Testis (tissue), 3 donors: ENCODE results near the gene TWIST2. TPM values are rescaled to one million over a fixed set of nuclear protein-coding genes. Genes with fewer than 3 reads are reported as not detected.

Source experiments
- DNase-seq: peaks from one replicate; pipeline ENCODE4 v3.0.0-alpha.2; 2019
- H3K27ac ChIP-seq, 2 donors: fragments of 200-600 bp; sonication (generic); one replicate each; pipeline ENCODE4 v1.5.1; 2019
- H3K27me3 ChIP-seq: fragments of 200-600 bp; sonication (generic); one replicate; pipeline ENCODE4 v1.5.1; 2019
- H3K36me3 ChIP-seq: fragments of 200-600 bp; sonication (generic); one replicate; pipeline ENCODE4 v1.5.1; 2017; ENCODE audit warnings: low read depth; ENCODE audit errors: missing control alignments
- H3K4me1 ChIP-seq: fragments of 200-600 bp; sonication (generic); one replicate; pipeline ENCODE4 v1.5.1; 2019
- H3K4me3 ChIP-seq, 2 donors: fragments of 200-600 bp; sonication (generic); one replicate each; pipeline ENCODE4 v1.5.1; 2017 to 2019
- H3K9me3 ChIP-seq: fragments of 200-600 bp; sonication (generic); one replicate; pipeline ENCODE4 v1.5.1; 2017
- POLR2A ChIP-seq: fragments of 450-650 bp; IDR thresholded peaks from one replicate; pipeline ENCODE4 v1.6.1; 2017; ENCODE audit warnings: antibody characterized with exemption, mild to moderate bottlenecking, moderate library complexity
- WGBS, 2 donors: methylation state at CpG; one replicate each; pipeline ENCODE4 v1.1.5; 2018; 5-methylcytosine and 5-hydroxymethylcytosine counted together
- intact Hi-C: fragments of 100-400 bp; cut with DNase I; formaldehyde crosslinking; loops from one replicate; pipeline ENCODE4 v1.15.1; 2023; ENCODE audit warnings: low total_unique reads
- polyA plus RNA-seq: library from polyadenylated mRNA; stranded (reverse); fragments of 350-450 nt; fragmentation: Illumina TruSeq; extraction: RNeasy Lipid Tissue Mini Kit (QIAGEN cat#74804); gene quantifications from one replicate; pipeline ENCODE4 v1.2.3, GENCODE V29; 2014; ENCODE audit warnings: low read depth, low replicate concordance; ENCODE audit not compliant: insufficient read depth
- total RNA-seq, 2 donors: library from RNA; depleted of rRNA; stranded (reverse); fragments of >200 nt; gene quantifications; one replicate each; pipeline ENCODE4 v1.2.3, GENCODE V29; 2016
- TF ChIP-seq, protein P1 (sequence below), 3 experiments: fragments of 450-650 bp in 2 of 3; fragments of 200-600 bp in 1 of 3; sonication (generic) in 1 of 3; IDR thresholded peaks; one replicate each; pipeline ENCODE4 v1.5.1; 2016 to 2019; ENCODE audit warnings: antibody characterized with exemption in 3 of 3, mild to moderate bottlenecking in 2 of 3, moderate library complexity in 1 of 3

TWIST2 gene
- total and polyA plus RNA-seq, 3 donors from 2014 or later, result 5.0 to 11.3 (median 10.3) TPM

DNA sequence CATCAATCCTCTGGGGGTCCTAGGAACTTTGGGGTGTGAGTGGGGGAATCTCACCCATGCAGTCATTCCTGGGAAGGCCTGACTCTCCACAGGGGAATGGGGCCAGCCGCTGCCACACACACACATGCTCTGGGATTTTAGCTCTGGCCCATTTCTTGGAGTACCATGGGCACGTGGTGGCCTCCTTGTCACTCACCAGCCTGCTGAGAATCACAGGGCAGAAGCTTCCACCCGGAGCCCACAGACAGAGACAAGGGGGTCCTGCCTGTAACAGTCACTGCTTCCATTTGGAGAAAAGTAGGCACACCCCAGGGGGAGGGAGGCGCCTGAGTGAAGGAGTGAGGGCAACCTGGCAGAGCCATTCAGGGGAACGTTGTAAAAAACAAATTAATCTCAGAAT lies 48.8 kb downstream of the TWIST2 start:
- intact Hi-C loops, result no loop called here
- Histone ChIP-seq H3K4me1 (peaks cover 12% of the 10 kb centered on the region), H3K27ac (no peak overlapping the region), H3K9me3 (no peaks in the 10 kb centered on the region), H3K4me3 (no peak overlapping the region), H3K27me3 (no peaks in the 10 kb centered on the region), H3K36me3 (no peaks in the 10 kb centered on the region)
- no peak for DNase-seq
- 67 to 83% methylated on average over 4 to 5 of the region's 5 CpGs for WGBS, 2 donors
- TF ChIP-seq, protein P1, sequence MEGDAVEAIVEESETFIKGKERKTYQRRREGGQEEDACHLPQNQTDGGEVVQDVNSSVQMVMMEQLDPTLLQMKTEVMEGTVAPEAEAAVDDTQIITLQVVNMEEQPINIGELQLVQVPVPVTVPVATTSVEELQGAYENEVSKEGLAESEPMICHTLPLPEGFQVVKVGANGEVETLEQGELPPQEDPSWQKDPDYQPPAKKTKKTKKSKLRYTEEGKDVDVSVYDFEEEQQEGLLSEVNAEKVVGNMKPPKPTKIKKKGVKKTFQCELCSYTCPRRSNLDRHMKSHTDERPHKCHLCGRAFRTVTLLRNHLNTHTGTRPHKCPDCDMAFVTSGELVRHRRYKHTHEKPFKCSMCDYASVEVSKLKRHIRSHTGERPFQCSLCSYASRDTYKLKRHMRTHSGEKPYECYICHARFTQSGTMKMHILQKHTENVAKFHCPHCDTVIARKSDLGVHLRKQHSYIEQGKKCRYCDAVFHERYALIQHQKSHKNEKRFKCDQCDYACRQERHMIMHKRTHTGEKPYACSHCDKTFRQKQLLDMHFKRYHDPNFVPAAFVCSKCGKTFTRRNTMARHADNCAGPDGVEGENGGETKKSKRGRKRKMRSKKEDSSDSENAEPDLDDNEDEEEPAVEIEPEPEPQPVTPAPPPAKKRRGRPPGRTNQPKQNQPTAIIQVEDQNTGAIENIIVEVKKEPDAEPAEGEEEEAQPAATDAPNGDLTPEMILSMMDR (IDR thresholded peaks at IDR 0.05), result no peak
- no peak for TF ChIP-seq POLR2A

DNA sequence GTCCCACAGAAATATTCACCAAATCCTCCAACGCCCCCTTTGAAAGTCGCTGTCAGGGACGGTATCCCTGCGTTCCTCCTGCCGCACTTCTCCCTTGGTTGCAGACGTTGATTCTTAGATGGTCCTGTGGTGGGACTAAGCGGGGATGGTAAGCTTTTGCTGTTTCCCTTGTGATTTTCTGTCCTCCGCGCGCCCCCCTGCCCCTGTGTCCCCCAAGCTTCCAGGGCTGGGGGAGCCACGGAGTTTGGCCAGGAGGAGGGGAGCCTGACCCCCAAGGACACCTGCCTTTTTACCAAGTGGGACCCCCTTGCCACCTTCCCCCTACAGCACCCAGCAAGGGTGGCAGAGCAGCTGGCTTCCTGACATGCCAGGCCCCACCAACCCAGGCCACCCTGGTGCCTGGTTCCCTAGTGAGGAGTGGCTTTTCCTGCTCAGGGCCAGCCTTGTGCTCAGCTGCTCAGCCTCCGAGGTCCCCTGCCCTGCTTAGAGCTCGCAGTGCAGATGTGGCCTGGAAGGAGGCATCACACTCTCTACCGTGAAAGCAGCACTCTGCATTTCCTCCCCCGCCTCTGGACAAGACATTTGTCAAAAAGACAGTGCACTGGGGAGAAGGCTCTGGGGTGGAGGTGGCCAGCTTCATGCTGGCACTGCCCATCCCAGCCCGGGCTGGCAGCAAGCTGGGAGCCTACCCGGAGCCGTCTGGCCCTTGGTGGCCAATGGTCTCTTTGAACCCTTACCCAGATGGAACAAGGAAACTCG lies 49.4 kb downstream of the TWIST2 start:
- WGBS, 2 donors, result 90 to 94% methylated on average over 15 to 19 of the region's 19 CpGs

DNA sequence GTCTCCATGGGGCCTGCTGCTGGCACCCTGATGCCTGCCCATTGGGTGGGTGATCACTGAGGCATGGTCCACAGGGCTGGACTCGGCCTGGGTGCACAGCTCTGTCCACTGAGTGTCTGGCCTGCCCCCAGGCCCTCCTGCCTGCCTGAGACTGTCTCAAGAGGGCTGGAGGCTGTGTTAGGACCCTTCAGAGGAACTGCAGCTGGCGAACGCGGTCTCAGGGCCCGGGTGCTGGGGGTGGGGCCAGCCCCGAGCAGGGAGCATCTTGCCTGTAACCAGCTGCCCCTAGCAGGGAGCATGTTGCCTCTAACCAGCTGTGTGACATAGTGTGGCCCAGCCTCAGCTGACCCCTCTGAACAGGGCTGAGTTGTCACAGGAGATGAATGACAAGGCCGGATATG lies 50.0 kb downstream of the TWIST2 start:
- no peaks in the 10 kb centered on the region for H3K9me3 ChIP-seq
- peaks cover 11% of the 10 kb centered on the region for H3K4me1 ChIP-seq
- no peak overlapping the region for H3K4me3 ChIP-seq
- TF ChIP-seq POLR2A, result no peak
- TF ChIP-seq, protein P1 (IDR thresholded peaks at IDR 0.05), result no peak
- WGBS, 2 donors, result 85 to 93% methylated on average over 6 to 7 of the region's 7 CpGs
- no peak overlapping the region for H3K27ac ChIP-seq
- H3K27me3 ChIP-seq, result no peaks in the 10 kb centered on the region
- intact Hi-C loops, result no loop called here
- DNase-seq, result no peak
- H3K36me3 ChIP-seq, result no peaks in the 10 kb centered on the region

More for the DNA sequence above, 49.4 kb downstream of the TWIST2 start:
- no peaks in the 10 kb centered on the region for H3K36me3 ChIP-seq
- H3K27ac ChIP-seq, result no peak overlapping the region
- peaks cover 12% of the 10 kb centered on the region for H3K4me1 ChIP-seq
- no peak overlapping the region for H3K4me3 ChIP-seq
- no peaks in the 10 kb centered on the region for H3K9me3 ChIP-seq
- TF ChIP-seq, protein P1 (IDR thresholded peaks at IDR 0.05), result no peak
- TF ChIP-seq POLR2A, result no peak
- no peaks in the 10 kb centered on the region for H3K27me3 ChIP-seq
- no peak for DNase-seq
- intact Hi-C loops, result no loop called here

DNA sequence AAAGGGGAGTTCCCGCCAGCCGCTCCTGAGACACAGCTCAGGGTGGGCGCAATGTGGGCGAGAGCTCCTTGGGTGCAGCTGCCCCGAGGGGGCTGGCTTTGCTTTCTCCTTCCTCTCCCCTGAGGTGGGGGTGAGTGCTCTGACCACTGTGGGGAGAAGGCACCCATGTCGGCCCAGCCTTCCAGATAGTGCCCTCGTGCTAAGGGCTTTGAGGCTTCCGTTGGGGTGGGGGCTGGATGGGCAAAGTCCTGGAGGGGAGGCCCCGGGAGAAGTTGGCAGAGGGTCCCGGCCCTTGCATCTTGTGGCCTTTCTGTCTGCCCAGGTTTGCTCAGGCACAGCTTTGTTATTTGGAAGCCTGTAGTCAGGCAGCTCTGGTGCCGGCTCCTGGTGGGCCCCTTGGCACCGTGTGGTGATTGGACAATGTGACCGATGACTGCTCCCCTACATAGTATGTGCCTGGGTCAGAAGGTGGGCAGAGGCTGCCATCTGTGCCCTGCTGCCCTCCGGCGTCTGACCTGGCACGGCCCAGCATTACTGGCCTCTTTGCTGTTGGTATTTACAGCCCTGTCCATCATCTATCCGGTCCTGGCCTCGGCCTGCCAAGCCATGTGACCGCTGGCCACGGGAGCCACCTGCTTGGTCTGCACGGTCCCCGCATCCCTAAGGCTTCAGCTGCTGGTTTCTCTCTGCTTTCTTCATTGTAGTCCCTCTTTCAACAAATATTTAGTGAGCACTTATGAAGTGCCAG lies 50.8 kb downstream of the TWIST2 start:
- TF ChIP-seq POLR2A, result no peak
- TF ChIP-seq, protein P1 (IDR thresholded peaks at IDR 0.05), result no peak
- intact Hi-C loops, result no loop called here
- 96 to 97% methylated on average over 11 to 22 of the region's 22 CpGs for WGBS, 2 donors
- H3K27ac ChIP-seq, result no peak overlapping the region
- no peaks in the 10 kb centered on the region for H3K9me3 ChIP-seq
- no peaks in the 10 kb centered on the region for H3K27me3 ChIP-seq
- no peaks in the 10 kb centered on the region for H3K36me3 ChIP-seq
- no peak for DNase-seq
- H3K4me3 ChIP-seq, result no peak overlapping the region
- peaks cover 3% of the 10 kb centered on the region for H3K4me1 ChIP-seq
